Thymus (tissue), 11 donors: ENCODE measurements around the gene PSD4. TPM values are rescaled to one million over a fixed set of nuclear protein-coding genes. Genes with fewer than 3 reads are reported as not detected.

ENCODE experiments used
- DNase-seq, 9 donors: peaks; one replicate each; pipeline ENCODE4 v3.0.0-alpha.2; 2013; ENCODE audit warnings: low spot score in 9 of 9, low read depth in 6 of 9, missing footprints in 1 of 9
- H3K27ac ChIP-seq, 2 donors: one replicate each; pipeline ENCODE4 v1.5.1; 2013; ENCODE audit warnings: control low read depth in 1 of 2, low read depth in 1 of 2, low read length in 1 of 2, mild to moderate bottlenecking in 1 of 2, moderate library complexity in 1 of 2
- H3K27me3 ChIP-seq, 2 donors: one replicate each; pipeline ENCODE4 v1.5.1; 2013; ENCODE audit warnings: low read length in 1 of 2; ENCODE audit not compliant: control insufficient read depth in 2 of 2, insufficient read depth in 1 of 2
- H3K36me3 ChIP-seq, 2 donors: one replicate each; pipeline ENCODE4 v1.5.1; 2013; ENCODE audit warnings: low read length in 1 of 2, mild to moderate bottlenecking in 1 of 2, moderate library complexity in 1 of 2; ENCODE audit not compliant: control insufficient read depth in 2 of 2, insufficient read depth in 2 of 2
- H3K4me1 ChIP-seq, 2 donors: one replicate each; pipeline ENCODE4 v1.5.1; 2013; ENCODE audit warnings: low read length in 2 of 2; ENCODE audit not compliant: control insufficient read depth in 2 of 2, insufficient read depth in 2 of 2
- H3K4me3 ChIP-seq, 2 donors: one replicate each; pipeline ENCODE4 v1.5.1; 2013; ENCODE audit warnings: low read length in 2 of 2, control low read depth in 1 of 2, mild to moderate bottlenecking in 1 of 2
- H3K9me3 ChIP-seq, 2 donors: one replicate each; pipeline ENCODE4 v1.5.1; 2013; ENCODE audit warnings: low read length in 1 of 2, mild to moderate bottlenecking in 1 of 2; ENCODE audit not compliant: control insufficient read depth in 2 of 2, insufficient read depth in 1 of 2
- WGBS: extraction: QIAGEN DNeasy Blood & Tissue Kit; methylation state at CpG from one replicate; pipeline ENCODE4 v1.1.7; 2013; 5-methylcytosine and 5-hydroxymethylcytosine counted together
- polyA plus RNA-seq: library from polyadenylated mRNA; stranded (reverse); fragments of 200-250 nt; gene quantifications from one replicate; pipeline ENCODE4 v1.2.3, GENCODE V29; 2013
- total RNA-seq: library from RNA; stranded (reverse); fragments of 120-200 nt; gene quantifications from one replicate; pipeline ENCODE4 v1.2.4, GENCODE V29; 2013
- donor health status: healthy.

PSD4 gene
- total and polyA plus RNA-seq, 2 donors, result 81.8 to 92.1 TPM

- Histone ChIP-seq H3K9me3 (peaks cover 0 to 4% of the 10 kb centered on the region in 2 donors), H3K4me3 (no peak overlapping the region), H3K4me1 (peaks cover 2 to 14% of the 10 kb centered on the region in 2 donors), H3K36me3 (no peaks in the 10 kb centered on the region), H3K27me3 (no peaks in the 10 kb centered on the region), H3K27ac (no peak overlapping the region)
- WGBS, result 87% methylated on average over 1 of the region's 1 CpG
- no peak for DNase-seq
Measured at GRCh38 chr2:113227290-113227689, 53.5 kb downstream of the PSD4 start.

GRCh38 chr2:113227698-113228097, 53.9 kb downstream of the PSD4 start:
- Histone ChIP-seq H3K36me3 (no peaks in the 10 kb centered on the region), H3K4me3 (no peak overlapping the region), H3K27ac (no peak overlapping the region), H3K4me1 (peaks cover 2 to 14% of the 10 kb centered on the region in 2 donors), H3K9me3 (peaks cover 0 to 4% of the 10 kb centered on the region in 2 donors), H3K27me3 (no peaks in the 10 kb centered on the region)
- WGBS, result 52% methylated on average over 3 of the region's 3 CpGs
- no peak for DNase-seq

DNA sequence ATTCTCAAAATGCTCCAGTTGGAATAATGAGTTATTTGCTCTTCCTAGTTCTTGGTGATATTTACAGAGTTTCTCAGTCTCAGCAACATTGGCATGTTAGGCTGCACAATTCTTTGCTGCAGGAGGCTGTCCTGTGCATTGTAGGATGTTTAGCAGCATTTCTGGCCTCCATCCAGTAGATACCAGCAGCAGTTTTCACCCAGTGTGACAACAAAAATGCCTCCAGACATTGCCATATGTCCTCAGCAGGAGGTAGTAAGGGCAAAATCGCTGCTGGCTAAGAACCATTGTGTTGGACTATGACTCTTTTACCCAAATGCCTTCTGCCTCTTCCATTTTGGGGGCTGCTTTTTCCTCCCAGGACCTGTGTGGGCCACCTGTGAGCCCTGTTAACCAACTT, 54.6 kb downstream of the PSD4 start:
- 93% methylated on average over 1 of the region's 1 CpG for whole genome bisulfite sequencing
- no peak overlapping the region for H3K27ac ChIP-seq
- no peaks in the 10 kb centered on the region for H3K27me3 ChIP-seq
- H3K36me3 ChIP-seq, result no peaks in the 10 kb centered on the region
- peaks cover 2 to 14% of the 10 kb centered on the region in 2 donors for H3K4me1 ChIP-seq
- no peak overlapping the region for H3K4me3 ChIP-seq
- no peak for DNase-seq
- peaks cover 0 to 4% of the 10 kb centered on the region in 2 donors for H3K9me3 ChIP-seq

- no peaks in the 10 kb centered on the region for H3K27me3 ChIP-seq
- peaks cover 2 to 14% of the 10 kb centered on the region in 2 donors for H3K4me1 ChIP-seq
- peaks cover 0 to 4% of the 10 kb centered on the region in 2 donors for H3K9me3 ChIP-seq
- no peaks in the 10 kb centered on the region for H3K36me3 ChIP-seq
- 64% methylated on average over 3 of the region's 3 CpGs for WGBS
- H3K4me3 ChIP-seq, result no peak overlapping the region
- no peak overlapping the region for H3K27ac ChIP-seq
- DNase-seq, result no peak
Measured at GRCh38 chr2:113228991-113229716, 55.4 kb downstream of the PSD4 start.

DNA sequence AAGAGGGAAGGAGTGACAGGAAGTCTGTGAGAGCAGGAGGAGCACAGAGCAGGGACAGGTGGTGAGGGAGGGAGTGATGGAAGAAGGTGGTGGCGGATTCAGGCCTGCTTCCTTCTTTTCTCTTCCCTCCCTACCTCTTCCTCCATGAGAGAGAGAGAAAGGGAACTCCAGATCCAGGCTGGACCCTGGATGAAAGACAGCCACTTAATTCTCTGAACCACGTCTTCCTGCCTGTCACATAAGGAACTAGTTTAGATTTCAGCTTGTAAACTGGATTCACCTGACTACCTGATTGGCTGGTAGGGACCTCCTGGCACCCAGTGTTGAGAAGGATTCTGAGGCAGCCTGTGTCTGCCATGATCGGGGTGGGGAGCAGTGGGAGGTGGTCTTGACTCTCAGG, 56.0 kb downstream of the PSD4 start:
- Histone ChIP-seq H3K4me1 (peaks cover 2 to 14% of the 10 kb centered on the region in 2 donors), H3K9me3 (peaks cover 0 to 4% of the 10 kb centered on the region in 2 donors), H3K27ac (no peak overlapping the region), H3K27me3 (no peaks in the 10 kb centered on the region), H3K36me3 (no peaks in the 10 kb centered on the region), H3K4me3 (no peak overlapping the region)
- DNase-seq, result no peak
- 78% methylated on average over 3 of the region's 3 CpGs for WGBS

- WGBS, result 48% methylated on average over 6 of the region's 6 CpGs
- Histone ChIP-seq H3K4me1 (peaks cover 2 to 14% of the 10 kb centered on the region in 2 donors), H3K9me3 (peaks cover 0 to 4% of the 10 kb centered on the region in 2 donors), H3K27ac (no peak overlapping the region), H3K27me3 (no peaks in the 10 kb centered on the region), H3K4me3 (no peak overlapping the region), H3K36me3 (no peaks in the 10 kb centered on the region)
- DNase-seq, result no peak
Measured at GRCh38 chr2:113230531-113230930, 56.8 kb downstream of the PSD4 start.

DNA sequence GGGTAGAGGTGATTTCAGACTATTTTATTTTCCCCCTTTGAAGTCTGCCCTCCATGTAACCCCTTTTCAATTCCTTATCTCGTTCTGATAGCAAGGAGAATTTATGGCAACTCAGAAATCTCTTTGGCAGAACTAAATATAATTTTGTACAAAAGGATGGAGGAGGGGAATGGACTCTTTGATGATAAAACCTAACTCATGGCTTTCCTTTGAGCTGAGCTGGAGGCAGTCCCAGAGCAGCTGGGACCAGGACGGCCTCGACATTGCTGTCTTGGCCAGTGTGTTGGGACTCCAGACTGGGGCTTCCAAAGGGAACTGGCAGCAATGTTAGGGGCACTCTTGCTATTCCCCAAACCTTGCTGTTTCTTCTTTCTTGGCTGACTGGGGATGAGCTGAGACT, 57.3 kb downstream of the PSD4 start:
- Histone ChIP-seq H3K27ac (no peak overlapping the region), H3K27me3 (no peaks in the 10 kb centered on the region), H3K9me3 (peaks cover 0 to 4% of the 10 kb centered on the region in 2 donors), H3K36me3 (no peaks in the 10 kb centered on the region), H3K4me1 (peaks cover 2 to 14% of the 10 kb centered on the region in 2 donors), H3K4me3 (no peak overlapping the region)
- no peak for DNase-seq
- 89% methylated on average over 3 of the region's 3 CpGs for WGBS

GRCh38 chr2:113232123-113232522, 58.4 kb downstream of the PSD4 start:
- H3K9me3 ChIP-seq, result peaks cover 0 to 4% of the 10 kb centered on the region in 2 donors
- no peak overlapping the region for H3K4me3 ChIP-seq
- WGBS, result 96% methylated on average over 3 of the region's 3 CpGs
- no peak overlapping the region for H3K27ac ChIP-seq
- no peak for DNase-seq
- H3K36me3 ChIP-seq, result no peaks in the 10 kb centered on the region
- H3K27me3 ChIP-seq, result no peaks in the 10 kb centered on the region
- peaks cover 2 to 14% of the 10 kb centered on the region in 2 donors for H3K4me1 ChIP-seq

DNA sequence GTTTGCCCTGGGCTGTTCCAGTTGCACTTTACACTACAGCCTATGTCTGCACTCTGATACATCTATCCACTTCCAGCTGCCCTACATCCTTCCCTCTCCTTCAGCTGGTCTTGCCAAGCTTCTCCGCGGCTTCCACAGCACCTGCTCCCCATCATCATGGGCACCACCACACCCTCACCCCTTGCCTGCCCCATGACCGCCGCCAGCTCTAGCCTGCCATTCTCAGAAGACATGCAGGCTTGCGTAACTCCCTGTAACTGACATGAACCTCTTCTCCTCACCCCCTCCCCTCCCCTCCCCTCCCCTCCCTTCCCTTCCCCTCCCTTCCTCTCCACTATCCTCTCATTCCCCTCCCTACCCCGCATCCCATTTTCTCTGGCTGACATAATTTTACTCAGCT, 59.0 kb downstream of the PSD4 start:
- peaks cover 0 to 4% of the 10 kb centered on the region in 2 donors for H3K9me3 ChIP-seq
- H3K27me3 ChIP-seq, result no peaks in the 10 kb centered on the region
- peaks cover 2 to 14% of the 10 kb centered on the region in 2 donors for H3K4me1 ChIP-seq
- 95% methylated on average over 6 of the region's 6 CpGs for WGBS
- no peak overlapping the region for H3K4me3 ChIP-seq
- no peak for DNase-seq
- no peaks in the 10 kb centered on the region for H3K36me3 ChIP-seq
- H3K27ac ChIP-seq, result no peak overlapping the region
